Caco-2 (cell line): ENCODE measurements around the gene GLE1. TPM values are rescaled to one million over a fixed set of nuclear protein-coding genes. Genes with fewer than 3 reads are reported as not detected.

ENCODE experiments used
- BruUV-seq: library from RNA; stranded (reverse); fragments of 400-500 nt; replicated peaks from 2 replicates; lab custom pipeline; 2021; lab: Mats Ljungman, UMichigan
- CTCF ChIA-PET: fragments of 300-600 bp; sonication (Branson Sonifier 250); formaldehyde crosslinking; loops from one replicate; lab custom pipeline; 2022; ENCODE audit warnings: antibody characterized with exemption; lab: Charles Lee
- POLR2A ChIA-PET: fragments of 300-600 bp; sonication (Branson Sonifier 250); formaldehyde crosslinking; loops from one replicate; lab custom pipeline; 2022; ENCODE audit warnings: antibody characterized with exemption; lab: Charles Lee
- DNase-seq, 2 experiments: peaks; one replicate each; pipeline versions ENCODE4 v3.0.0 to v3.0.0-alpha.2; 2020 to 2022
- H3K27me3 ChIP-seq: replicated peaks from 2 replicates; pipeline ENCODE4 v1.6.0; 2011; ENCODE audit warnings: low read length; ENCODE audit not compliant: control insufficient read depth, insufficient read depth
- H3K36me3 ChIP-seq: 2 replicates; pipeline ENCODE4 v1.5.1; 2011; ENCODE audit warnings: low read length; ENCODE audit not compliant: control insufficient read depth, insufficient read depth
- H3K4me1 ChIP-seq: fragments of 250-450 bp; sonication (Bioruptor Pico); 2 replicates; pipeline ENCODE4 v1.5.1; 2020; ENCODE audit warnings: mild to moderate bottlenecking
- H3K4me3 ChIP-seq: 2 replicates; pipeline ENCODE4 v1.5.1; 2011; ENCODE audit warnings: low read depth, mild to moderate bottlenecking, control low read depth, low read length
- H3K9me3 ChIP-seq: fragments of 250-450 bp; sonication (Bioruptor Pico); 2 replicates; pipeline ENCODE4 v1.5.1; 2020; ENCODE audit warnings: mild to moderate bottlenecking, moderate library complexity
- H3K27ac Mint-ChIP-seq: one replicate; pipeline ENCODE4 v1.8.0; 2022; ENCODE audit warnings: mixed read lengths; ENCODE audit not compliant: unreplicated experiment
- H3K27me3 Mint-ChIP-seq: one replicate; pipeline ENCODE4 v1.8.0; 2022; ENCODE audit warnings: mixed read lengths; ENCODE audit not compliant: insufficient read depth, unreplicated experiment
- H3K36me3 Mint-ChIP-seq: one replicate; pipeline ENCODE4 v1.8.0; 2022; ENCODE audit warnings: mild to moderate bottlenecking, mixed read lengths; ENCODE audit not compliant: insufficient read depth, unreplicated experiment
- H3K4me1 Mint-ChIP-seq: one replicate; pipeline ENCODE4 v1.8.0; 2022; ENCODE audit warnings: low read depth, mixed read lengths; ENCODE audit not compliant: unreplicated experiment
- H3K4me3 Mint-ChIP-seq: one replicate; pipeline ENCODE4 v1.8.0; 2022; ENCODE audit warnings: mild to moderate bottlenecking, moderate library complexity, mixed read lengths; ENCODE audit not compliant: unreplicated experiment
- H3K9me3 Mint-ChIP-seq: one replicate; pipeline ENCODE4 v1.8.0; 2022; ENCODE audit warnings: mixed read lengths; ENCODE audit not compliant: unreplicated experiment
- CTCF ChIP-seq, 2 experiments: fragments of 200-600 bp in 1 of 2; IDR thresholded peaks; 1 replicate in 1 of 2; 2 replicates in 1 of 2; pipeline versions ENCODE4 v1.5.1 to v1.8.0; 2011 to 2022; ENCODE audit warnings: antibody characterized with exemption in 1 of 2, control low read depth in 1 of 2, inconsistent platforms in 1 of 2, low read depth in 1 of 2, low read length in 1 of 2, mild to moderate bottlenecking in 1 of 2, moderate library complexity in 1 of 2; ENCODE audit not compliant: insufficient read depth in 1 of 2, severe bottlenecking in 1 of 2, unreplicated experiment in 1 of 2
- intact Hi-C: fragments of 100-400 bp; cut with micrococcal nuclease; formaldehyde crosslinking; loops from one replicate; pipeline ENCODE4 v1.10.0; 2022; ENCODE audit not compliant: unreplicated experiment
- total RNA-seq: library from RNA; stranded (reverse); gene quantifications from 2 replicates; pipeline ENCODE4 v1.2.3, GENCODE V29; 2022

Gene GLE1
- total RNA-seq, 1 experiment from 2014 or later = 30.4 TPM

- Histone ChIP-seq H3K9me3 (no peaks in the 10 kb centered on the region), H3K4me1 (0 out of 2 replicates have a peak, but pooled peaks cover 6% of the 10 kb centered on the region), H3K27me3 (no peaks in the 10 kb centered on the region), H3K36me3 (no peaks in the 10 kb centered on the region), H3K4me3 (no peak overlapping the region)
- no peak overlapping the region for H3K27ac Mint-ChIP-seq
- intact Hi-C loops = loop anchor here (5.0 kb wide), 1 partner anchor 162 kb away; no protein-coding TSS in a partner anchor
- no peak for TF ChIP-seq CTCF (IDR thresholded peaks at IDR 0.05; ENCODE audit: insufficient read depth in 1 of 2, low read depth in 1 of 2, low read length in 1 of 2, severe bottlenecking in 1 of 2, unreplicated experiment in 1 of 2)
- H3K27me3 Mint-ChIP-seq = no peaks in the 10 kb centered on the region
- DNase-seq = no peak
- H3K4me3 Mint-ChIP-seq = no peak overlapping the region
- H3K4me1 Mint-ChIP-seq = peaks cover 7% of the 10 kb centered on the region
- H3K9me3 Mint-ChIP-seq = no peaks in the 10 kb centered on the region
- no TSS peak for BruUV-seq
- CTCF ChIA-PET = interaction anchor here (0.6 kb wide), 2 partner anchors 39 to 88 kb away, joined by 3 to 9 read pairs; partner anchors contain the start of gene URM1
- peaks cover 52% of the 10 kb centered on the region for H3K36me3 Mint-ChIP-seq
- POLR2A ChIA-PET = no interaction called here
Measured at GRCh38 chr9:128459011-128459410, 45.5 kb upstream of the GLE1 start.

- intact Hi-C loops = no loop called here
- Mint-ChIP-seq H3K27ac (no peak overlapping the region), H3K4me3 (no peak overlapping the region), H3K4me1 (no peaks in the 10 kb centered on the region), H3K27me3 (no peaks in the 10 kb centered on the region), H3K36me3 (peaks cover 21% of the 10 kb centered on the region), H3K9me3 (no peaks in the 10 kb centered on the region)
- Histone ChIP-seq H3K36me3 (no peaks in the 10 kb centered on the region), H3K4me3 (no peak overlapping the region), H3K27me3 (no peaks in the 10 kb centered on the region), H3K4me1 (no peaks in the 10 kb centered on the region), H3K9me3 (no peaks in the 10 kb centered on the region)
- no peak for TF ChIP-seq CTCF (IDR thresholded peaks at IDR 0.05; ENCODE audit: insufficient read depth in 1 of 2, low read depth in 1 of 2, low read length in 1 of 2, severe bottlenecking in 1 of 2, unreplicated experiment in 1 of 2)
- ChIA-PET POLR2A (no interaction called here), CTCF (no interaction called here)
- BruUV-seq = no TSS peak
- DNase-seq = no peak
Measured at GRCh38 chr9:128469070-128469469, 35.4 kb upstream of the GLE1 start.

- Mint-ChIP-seq H3K4me3 (no peak overlapping the region), H3K36me3 (peaks cover 15% of the 10 kb centered on the region), H3K4me1 (no peaks in the 10 kb centered on the region), H3K9me3 (no peaks in the 10 kb centered on the region), H3K27me3 (no peaks in the 10 kb centered on the region), H3K27ac (no peak overlapping the region)
- POLR2A ChIA-PET = interaction anchor here (0.6 kb wide), 1 partner anchor 99 kb away, joined by 4 read pairs; no protein-coding TSS in a partner anchor
- DNase-seq = no peak
- CTCF ChIA-PET = no interaction called here
- no TSS peak for BruUV-seq
- H3K4me3 ChIP-seq = no peak overlapping the region
- no peaks in the 10 kb centered on the region for H3K27me3 ChIP-seq
- H3K9me3 ChIP-seq = no peaks in the 10 kb centered on the region
- no peaks in the 10 kb centered on the region for H3K4me1 ChIP-seq
- no peaks in the 10 kb centered on the region for H3K36me3 ChIP-seq
- intact Hi-C loops = no loop called here
- TF ChIP-seq CTCF (IDR thresholded peaks at IDR 0.05; ENCODE audit: insufficient read depth in 1 of 2, low read depth in 1 of 2, low read length in 1 of 2, severe bottlenecking in 1 of 2, unreplicated experiment in 1 of 2) = no peak
Measured at GRCh38 chr9:128470560-128470959, 34.0 kb upstream of the GLE1 start.
